OCI-LY7 (cell line): Measurements from ENCODE around the gene IL25.

Experiments used
- EZH2phosphoT487 ChIP-seq: fragments of 200-600 bp; sonication (generic); IDR thresholded peaks from 2 replicates; pipeline ENCODE4 v1.6.1; 2018; ENCODE audit warnings: low read depth, borderline replicate concordance, mild to moderate bottlenecking, mixed run types, antibody characterized with exemption, low read length, moderate library complexity, mixed read lengths
- TF ChIP-seq, protein P1 (sequence below): fragments of 200-600 bp; sonication (generic); conservative IDR thresholded peaks from 2 replicates; pipeline ENCODE4 v1.5.1; 2014; ENCODE audit warnings: mild to moderate bottlenecking, antibody characterized with exemption, low read length, moderate library complexity, mixed read lengths

DNA sequence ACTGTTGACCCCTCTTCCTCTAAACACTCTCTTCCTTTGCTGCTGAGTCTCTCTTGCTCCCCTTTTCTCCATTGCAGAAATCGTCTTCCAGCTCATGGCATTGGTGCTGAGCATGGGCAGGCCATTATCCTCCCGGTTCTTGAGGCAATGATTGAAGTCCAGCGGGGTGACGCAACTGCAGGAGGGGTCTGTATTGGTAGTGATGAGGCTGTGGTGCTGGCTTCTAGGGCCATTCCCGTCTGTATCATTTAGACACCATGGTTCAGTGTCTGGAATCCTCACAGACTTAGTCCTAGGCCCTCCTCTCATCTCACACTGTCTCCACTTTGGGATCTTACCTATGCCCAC, 19.2 kb upstream of the IL25 start:
- TF ChIP-seq, protein P1, sequence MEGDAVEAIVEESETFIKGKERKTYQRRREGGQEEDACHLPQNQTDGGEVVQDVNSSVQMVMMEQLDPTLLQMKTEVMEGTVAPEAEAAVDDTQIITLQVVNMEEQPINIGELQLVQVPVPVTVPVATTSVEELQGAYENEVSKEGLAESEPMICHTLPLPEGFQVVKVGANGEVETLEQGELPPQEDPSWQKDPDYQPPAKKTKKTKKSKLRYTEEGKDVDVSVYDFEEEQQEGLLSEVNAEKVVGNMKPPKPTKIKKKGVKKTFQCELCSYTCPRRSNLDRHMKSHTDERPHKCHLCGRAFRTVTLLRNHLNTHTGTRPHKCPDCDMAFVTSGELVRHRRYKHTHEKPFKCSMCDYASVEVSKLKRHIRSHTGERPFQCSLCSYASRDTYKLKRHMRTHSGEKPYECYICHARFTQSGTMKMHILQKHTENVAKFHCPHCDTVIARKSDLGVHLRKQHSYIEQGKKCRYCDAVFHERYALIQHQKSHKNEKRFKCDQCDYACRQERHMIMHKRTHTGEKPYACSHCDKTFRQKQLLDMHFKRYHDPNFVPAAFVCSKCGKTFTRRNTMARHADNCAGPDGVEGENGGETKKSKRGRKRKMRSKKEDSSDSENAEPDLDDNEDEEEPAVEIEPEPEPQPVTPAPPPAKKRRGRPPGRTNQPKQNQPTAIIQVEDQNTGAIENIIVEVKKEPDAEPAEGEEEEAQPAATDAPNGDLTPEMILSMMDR, result no peak
- no peak for TF ChIP-seq EZH2phosphoT487
